Keratinocyte (primary cell): Measurements from ENCODE around the gene CCT6B. TPM values are rescaled to one million over a fixed set of nuclear protein-coding genes. Genes with fewer than 3 reads are reported as not detected.

Experiments used
- DNase-seq: peaks from one replicate; pipeline ENCODE4 v3.0.0-alpha.2; 2011; ENCODE audit warnings: low read depth, missing footprints, low spot score
- FAIRE-seq: peaks from 2 replicates; lab custom pipeline; 2011; peaks lifted over from hg19 to GRCh38; lab: Jason Lieb, UNC
- H2AFZ ChIP-seq: 2 replicates; pipeline ENCODE4 v1.6.0; 2012; ENCODE audit warnings: low read length, control low read depth, inconsistent platforms; ENCODE audit not compliant: control insufficient read depth
- H3K27ac ChIP-seq: 2 replicates; pipeline ENCODE4 v1.5.1; 2011; ENCODE audit warnings: low read length; ENCODE audit not compliant: control insufficient read depth, insufficient read depth
- H3K27me3 ChIP-seq: 3 replicates; pipeline ENCODE4 v1.6.0; 2011; ENCODE audit warnings: low read length; ENCODE audit not compliant: control insufficient read depth, insufficient read depth; ENCODE audit errors: extremely low read depth
- H3K36me3 ChIP-seq, 2 experiments: 2 replicates in 1 of 2; 3 replicates in 1 of 2; pipeline ENCODE4 v1.5.1; 2011; ENCODE audit warnings: low read length in 2 of 2, mild to moderate bottlenecking in 1 of 2; ENCODE audit not compliant: control insufficient read depth in 2 of 2, insufficient read depth in 2 of 2; ENCODE audit errors: extremely low read depth in 1 of 2
- H3K4me1 ChIP-seq: 3 replicates; pipeline ENCODE4 v1.5.1; 2011; ENCODE audit warnings: low read length; ENCODE audit not compliant: control insufficient read depth, insufficient read depth; ENCODE audit errors: extremely low read depth
- H3K4me2 ChIP-seq: 3 replicates; pipeline ENCODE4 v1.6.0; 2011; ENCODE audit warnings: low read depth, low read length; ENCODE audit not compliant: control insufficient read depth, insufficient read depth; ENCODE audit errors: extremely low read depth
- H3K4me3 ChIP-seq, 3 experiments: fragments of 200-600 bp in 1 of 3; sonication (generic) in 1 of 3; 2 replicates in 2 of 3; 3 replicates in 1 of 3; pipeline ENCODE4 v1.5.1; 2011 to 2016; ENCODE audit warnings: low read length in 3 of 3, mild to moderate bottlenecking in 3 of 3, control low read depth in 2 of 3, inconsistent platforms in 1 of 3, low read depth in 1 of 3, mixed read lengths in 1 of 3, mixed run types in 1 of 3, moderate library complexity in 1 of 3; ENCODE audit not compliant: control insufficient read depth in 2 of 3, insufficient read depth in 2 of 3; ENCODE audit errors: extremely low read depth in 1 of 3
- H3K79me2 ChIP-seq: 2 replicates; pipeline ENCODE4 v1.6.0; 2012; ENCODE audit warnings: low read length; ENCODE audit not compliant: control insufficient read depth, insufficient read depth
- H3K9ac ChIP-seq: 3 replicates; pipeline ENCODE4 v1.6.0; 2011; ENCODE audit warnings: low read length; ENCODE audit not compliant: control insufficient read depth, insufficient read depth; ENCODE audit errors: extremely low read depth
- H3K9me1 ChIP-seq: 3 replicates; pipeline ENCODE4 v1.6.0; 2011; ENCODE audit warnings: low read length; ENCODE audit not compliant: control insufficient read depth, insufficient read depth; ENCODE audit errors: extremely low read depth
- H3K9me3 ChIP-seq: 2 replicates; pipeline ENCODE4 v1.5.1; 2012; ENCODE audit warnings: low read depth, low read length; ENCODE audit not compliant: control insufficient read depth
- H4K20me1 ChIP-seq: 3 replicates; pipeline ENCODE4 v1.6.0; 2011; ENCODE audit warnings: low read length; ENCODE audit not compliant: control insufficient read depth, insufficient read depth; ENCODE audit errors: extremely low read depth
- CTCF ChIP-seq, 3 experiments: IDR thresholded peaks in 1 of 3; conservative IDR thresholded peaks in 1 of 3; optimal IDR thresholded peaks in 1 of 3; 2 replicates in 2 of 3; 3 replicates in 1 of 3; pipeline versions ENCODE3 to v1.5.1; 2011; ENCODE audit warnings: low read length in 3 of 3, mild to moderate bottlenecking in 3 of 3, moderate library complexity in 2 of 3, control low read depth in 1 of 3, inconsistent platforms in 1 of 3; ENCODE audit not compliant: insufficient read depth in 2 of 3; ENCODE audit errors: extremely low read depth in 1 of 3
- EZH2 ChIP-seq: IDR thresholded peaks from one replicate; pipeline ENCODE4 v1.6.1; 2012; ENCODE audit warnings: inconsistent platforms, mild to moderate bottlenecking, low read length, moderate library complexity
- dilution Hi-C: fragments of 300-500 bp; cut with MboI; formaldehyde crosslinking; loops from one replicate; pipeline ENCODE4 v1.7.0; 2020; ENCODE audit warnings: low sequenced_read_pairs; ENCODE audit not compliant: extremely low pct_ligation_motif_present
- polyA plus RNA-seq, 5 experiments: library from polyadenylated mRNA; depleted of rRNA in 3 of 5; stranded (reverse) in 3 of 5; stranded (forward) in 1 of 5; unstranded in 1 of 5; fragments of >200 nt; gene quantifications; 1 replicate in 1 of 5; 2 replicates in 3 of 5; 3 replicates in 1 of 5; pipeline versions ENCODE4 v1.2.1 to v1.2.3, GENCODE V29; 2011 to 2012; ENCODE audit warnings: missing spikeins in 2 of 5, low read depth in 1 of 5, low replicate concordance in 1 of 5

Gene CCT6B
- polyA plus RNA-seq, 1 donor (not counting 4 experiments of a cell fraction or from before 2014, with no cell fraction given) = 1.1 TPM

DNA sequence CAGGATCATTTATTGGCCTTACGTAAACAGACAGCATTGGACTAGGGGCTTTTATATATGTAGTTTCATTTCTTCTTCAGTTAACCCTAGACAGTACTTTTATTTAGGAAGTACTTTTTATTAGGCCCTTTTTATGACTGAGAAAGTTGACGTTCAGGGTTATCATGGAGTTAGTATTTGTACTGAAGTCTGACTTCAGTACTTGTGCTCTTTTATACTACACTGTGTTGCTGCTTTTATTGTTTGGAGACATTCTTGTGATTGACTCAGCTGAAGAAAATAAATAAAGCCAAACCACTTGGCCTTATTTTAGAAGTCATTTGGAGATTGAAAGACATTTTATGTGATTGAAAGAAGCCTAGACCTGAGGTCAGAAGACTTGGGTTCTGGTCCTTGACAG is 26.0 kb upstream of the CCT6B start:
- no peaks in the 10 kb centered on the region for H3K27me3 ChIP-seq
- no peaks in the 10 kb centered on the region for H3K4me1 ChIP-seq
- peaks cover 7% of the 10 kb centered on the region for H3K79me2 ChIP-seq
- dilution Hi-C loops = no loop called here
- H3K9me3 ChIP-seq = no peaks in the 10 kb centered on the region
- H2AFZ ChIP-seq = no peak overlapping the region
- H3K9me1 ChIP-seq = no peaks in the 10 kb centered on the region
- DNase-seq (no peak), FAIRE-seq (no peak)
- TF ChIP-seq EZH2 = no peak
- no peak overlapping the region for H3K4me3 ChIP-seq
- H3K36me3 ChIP-seq = peaks cover 13 to 15% of the 10 kb centered on the region in 2 experiments
- no peaks in the 10 kb centered on the region for H4K20me1 ChIP-seq
- H3K4me2 ChIP-seq = no peak overlapping the region
- H3K9ac ChIP-seq = no peak overlapping the region
- no peak overlapping the region for H3K27ac ChIP-seq

DNA sequence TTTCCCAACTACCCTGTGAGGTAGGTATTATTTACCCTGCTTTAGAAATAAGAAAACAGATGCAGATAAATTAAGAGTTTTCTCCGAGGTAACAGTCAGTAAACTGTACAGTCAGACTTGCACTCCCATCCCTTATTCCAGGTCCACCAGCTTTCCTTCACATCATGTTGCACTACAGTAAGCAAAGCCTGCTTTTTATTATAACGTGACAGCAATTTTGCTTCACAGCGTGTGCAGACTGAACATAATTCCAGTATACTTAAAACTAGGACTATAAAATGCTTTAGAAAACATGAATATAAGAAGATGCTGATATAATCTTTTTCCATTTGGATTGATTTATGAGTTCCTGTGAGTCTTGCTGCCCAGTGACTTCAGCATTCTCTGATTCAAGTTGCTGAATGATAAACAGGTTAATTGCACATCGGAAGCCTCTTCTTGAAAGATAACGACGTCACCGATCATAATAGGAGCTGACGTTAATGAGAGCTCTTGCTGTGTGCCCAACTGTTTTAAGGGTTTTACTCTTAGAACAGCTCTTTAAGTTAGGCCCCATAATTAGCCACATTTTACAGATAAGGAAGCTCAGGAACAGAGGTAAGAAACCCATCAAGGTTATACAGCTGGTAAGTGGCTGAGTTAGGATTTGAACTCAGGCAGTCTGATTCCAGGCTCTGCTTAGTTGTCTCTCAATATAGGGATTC is 20.4 kb upstream of the CCT6B start:
- Histone ChIP-seq H3K4me3 (peak overlapping the region; percentile 82 to 92 (median 86)), H3K27ac (peak overlapping the region; percentile 93), H3K4me2 (peak overlapping the region; percentile 100), H3K36me3 (peaks cover 2 to 3% of the 10 kb centered on the region in 2 experiments), H3K9me1 (no peaks in the 10 kb centered on the region), H3K79me2 (peaks cover 12% of the 10 kb centered on the region), H3K9me3 (no peaks in the 10 kb centered on the region), H3K27me3 (no peaks in the 10 kb centered on the region), H3K4me1 (peaks cover 18% of the 10 kb centered on the region), H4K20me1 (no peaks in the 10 kb centered on the region), H3K9ac (peak overlapping the region; percentile 98), H2AFZ (peak overlapping the region; percentile 71)
- DNase-seq = no peak
- FAIRE-seq = peak; percentile 13
- dilution Hi-C loops = no loop called here
- TF ChIP-seq EZH2 (no peak), CTCF (optimal IDR thresholded peaks at IDR 0.05 in 1 of 3, IDR thresholded peaks at IDR 0.05 in 1 of 3, conservative IDR thresholded peaks at IDR 0.05 in 1 of 3; ENCODE audit: extremely low read depth in 1 of 3, insufficient read depth in 2 of 3, low read length in 3 of 3) (no peak)
